ENCODE data around the gene HSPH1.

HSPH1 gene

GRCh38 chr13:31161557-31162150 is at the start of gene HSPH1:
Gene HSPH1 (minus strand): TSS chr13:31161904. CDS start chr13:31161582, 322 bp downstream.
- ATAC-seq, result peak; percentile 86
- DNase-seq, result peak; percentile 97 to 99
- peaks cover 37% of the 10 kb centered on the region for H3K4me1 Mint-ChIP-seq
- peak within 1 kb of the TSS; percentile 99 to 100 for H3K27ac Mint-ChIP-seq
- H3K9me3 Mint-ChIP-seq, result no peaks in the 10 kb centered on the region
- H3K27me3 Mint-ChIP-seq, result no peaks in the 10 kb centered on the region
- peak within 1 kb of the TSS; percentile 92 to 95 for H3K4me3 Mint-ChIP-seq

- Mint-ChIP-seq H3K4me1 (peaks cover 38% of the 10 kb centered on the region), H3K27ac (no peak overlapping the region), H3K27me3 (no peaks in the 10 kb centered on the region), H3K4me3 (no peak overlapping the region), H3K9me3 (no peaks in the 10 kb centered on the region)
- ATAC-seq (no peak), DNase-seq (no peak)
These were observed 48.1 kb upstream of the HSPH1 start for GRCh38 chr13:31209841-31210210.

GRCh38 chr13:31209172-31209840 is 47.6 kb upstream of the HSPH1 start:
- Mint-ChIP-seq H3K4me1 (peaks cover 38% of the 10 kb centered on the region), H3K27me3 (no peaks in the 10 kb centered on the region), H3K9me3 (no peaks in the 10 kb centered on the region), H3K4me3 (peak overlapping the region in 1 of 2 donors; percentile 36), H3K27ac (no peak overlapping the region)
- DNase-seq (no peak), ATAC-seq (peak; percentile 28)

GRCh38 chr13:31208559-31209122 is 46.9 kb upstream of the HSPH1 start:
- H3K9me3 Mint-ChIP-seq, result no peaks in the 10 kb centered on the region
- H3K4me3 Mint-ChIP-seq, result peak overlapping the region in 1 of 2 donors; percentile 44
- ATAC-seq, result peak; percentile 59
- H3K27me3 Mint-ChIP-seq, result no peaks in the 10 kb centered on the region
- H3K4me1 Mint-ChIP-seq, result peaks cover 38% of the 10 kb centered on the region
- H3K27ac Mint-ChIP-seq, result no peak overlapping the region
- no peak for DNase-seq

GRCh38 chr13:31207661-31208552 is 46.2 kb upstream of the HSPH1 start:
- DNase-seq, result no peak
- Mint-ChIP-seq H3K9me3 (no peaks in the 10 kb centered on the region), H3K4me1 (peaks cover 33% of the 10 kb centered on the region), H3K27ac (peak overlapping the region in 1 of 2 donors; percentile 31), H3K4me3 (peak overlapping the region in 1 of 2 donors; percentile 44), H3K27me3 (no peaks in the 10 kb centered on the region)
- no peak for ATAC-seq

- Mint-ChIP-seq H3K4me1 (peaks cover 33% of the 10 kb centered on the region), H3K9me3 (no peaks in the 10 kb centered on the region), H3K27ac (peak overlapping the region; percentile 61 to 78), H3K4me3 (no peak overlapping the region), H3K27me3 (no peaks in the 10 kb centered on the region)
- DNase-seq (peak in 1 of 2 donors; percentile 12), ATAC-seq (peak; percentile 31)
These were observed 42.9 kb upstream of the HSPH1 start for GRCh38 chr13:31204592-31204991.

GRCh38 chr13:31201341-31202031 is 39.8 kb upstream of the HSPH1 start:
- no peaks in the 10 kb centered on the region for H3K27me3 Mint-ChIP-seq
- DNase-seq, result no peak
- H3K27ac Mint-ChIP-seq, result peak overlapping the region in 1 of 2 donors; percentile 92
- peaks cover 25% of the 10 kb centered on the region for H3K4me1 Mint-ChIP-seq
- H3K4me3 Mint-ChIP-seq, result peak overlapping the region; percentile 71 to 80
- no peak for ATAC-seq
- no peaks in the 10 kb centered on the region for H3K9me3 Mint-ChIP-seq

- Mint-ChIP-seq H3K4me1 (peaks cover 27% of the 10 kb centered on the region), H3K27me3 (no peaks in the 10 kb centered on the region), H3K9me3 (no peaks in the 10 kb centered on the region), H3K4me3 (peak overlapping the region; percentile 71 to 80), H3K27ac (peak overlapping the region in 1 of 2 donors; percentile 92)
- ATAC-seq, result peak; percentile 44
- DNase-seq, result peak in 1 of 2 donors; percentile 57
These were observed 38.9 kb upstream of the HSPH1 start for GRCh38 chr13:31200637-31200971.

- Mint-ChIP-seq H3K27ac (peak within 1 kb of the TSS in 1 of 2 donors; percentile 97), H3K4me3 (peak within 1 kb of the TSS; percentile 76 to 93), H3K9me3 (no peaks in the 10 kb centered on the region), H3K27me3 (no peaks in the 10 kb centered on the region), H3K4me1 (peaks cover 31% of the 10 kb centered on the region)
- ATAC-seq (peak; percentile 80), DNase-seq (peak; percentile 82 to 88)
These were observed 38.3 kb upstream of the HSPH1 start, which contains the start of gene B3GLCT for GRCh38 chr13:31199849-31200636. Gene B3GLCT (plus strand): TSS chr13:31199975. CDS start chr13:31200085, 110 bp downstream.

- H3K4me3 Mint-ChIP-seq, result peak overlapping the region; percentile 76 to 93
- H3K9me3 Mint-ChIP-seq, result no peaks in the 10 kb centered on the region
- ATAC-seq (peak; percentile 47), DNase-seq (no peak)
- H3K27me3 Mint-ChIP-seq, result no peaks in the 10 kb centered on the region
- H3K4me1 Mint-ChIP-seq, result peaks cover 25% of the 10 kb centered on the region
- H3K27ac Mint-ChIP-seq, result peak overlapping the region in 1 of 2 donors; percentile 97
These were observed 37.8 kb upstream of the HSPH1 start for GRCh38 chr13:31199527-31199848.

GRCh38 chr13:31198519-31198918 is 36.8 kb upstream of the HSPH1 start:
- no peaks in the 10 kb centered on the region for H3K27me3 Mint-ChIP-seq
- no peaks in the 10 kb centered on the region for H3K9me3 Mint-ChIP-seq
- no peak for DNase-seq
- no peak overlapping the region for H3K27ac Mint-ChIP-seq
- H3K4me3 Mint-ChIP-seq, result peak overlapping the region in 1 of 2 donors; percentile 15
- no peak for ATAC-seq
- H3K4me1 Mint-ChIP-seq, result peaks cover 16% of the 10 kb centered on the region

GRCh38 chr13:31196992-31197391 is 35.3 kb upstream of the HSPH1 start:
- DNase-seq (no peak), ATAC-seq (no peak)
- Mint-ChIP-seq H3K4me3 (no peak overlapping the region), H3K9me3 (peaks cover 0 to 4% of the 10 kb centered on the region in 2 donors), H3K27ac (no peak overlapping the region), H3K4me1 (peaks cover 16% of the 10 kb centered on the region), H3K27me3 (no peaks in the 10 kb centered on the region)

- Mint-ChIP-seq H3K9me3 (peaks cover 0 to 8% of the 10 kb centered on the region in 2 donors), H3K27ac (no peak overlapping the region), H3K27me3 (no peaks in the 10 kb centered on the region), H3K4me1 (peaks cover 8% of the 10 kb centered on the region), H3K4me3 (no peak overlapping the region)
- DNase-seq, result no peak
- ATAC-seq, result no peak
These were observed 33.9 kb upstream of the HSPH1 start for GRCh38 chr13:31195616-31196015.

- H3K4me3 Mint-ChIP-seq, result no peak overlapping the region
- peaks cover 0 to 8% of the 10 kb centered on the region in 2 donors for H3K9me3 Mint-ChIP-seq
- peaks cover 8% of the 10 kb centered on the region for H3K4me1 Mint-ChIP-seq
- DNase-seq, result no peak
- H3K27ac Mint-ChIP-seq, result no peak overlapping the region
- H3K27me3 Mint-ChIP-seq, result peaks cover 7% of the 10 kb centered on the region
- no peak for ATAC-seq
These were observed 30.6 kb upstream of the HSPH1 start for GRCh38 chr13:31192306-31192705.
